K562 (cell line): ENCODE measurements around the gene TTN. TPM values are rescaled to one million over a fixed set of nuclear protein-coding genes. Genes with fewer than 3 reads are reported as not detected.

Experiments
- ATAC-seq: fragments of 200-7000 bp; cut with Tn5 transposase; 3 replicates; pipeline ENCODE4 v1.9.1; 2020; ENCODE audit warnings: moderate library complexity
- BruUV-seq: library from RNA; stranded (reverse); fragments of 400-500 nt; replicated peaks from 2 replicates; lab custom pipeline; 2021; lab: Mats Ljungman, UMichigan
- CTCF ChIA-PET: fragments of 300-600 bp; formaldehyde crosslinking; extraction: SDS; loops from one replicate; lab custom pipeline; 2021; ENCODE audit warnings: low intra/inter-chr PET ratio; lab: Yijun Ruan, JAX
- POLR2A ChIA-PET: fragments of 300-600, 350-650 bp; sonication (Branson Sonifier 250); formaldehyde crosslinking; extraction: SDS; loops from one replicate; lab custom pipeline; 2021; ENCODE audit warnings: antibody characterized with exemption, inconsistent platforms; lab: Yijun Ruan, JAX
- DNase-seq, 4 experiments: peaks; one replicate each; pipeline versions ENCODE4 v3.0.0 to v3.0.0-alpha.2; 2011 to 2018; ENCODE audit warnings: low spot score in 3 of 4, mixed read lengths in 3 of 4; ENCODE audit errors: extremely low read depth in 1 of 4
- FAIRE-seq: peaks from 2 replicates; lab custom pipeline; 2011; peaks lifted over from hg19 to GRCh38; lab: Jason Lieb, UNC
- H2AFZ ChIP-seq: 2 replicates; pipeline ENCODE4 v1.6.0; 2011; ENCODE audit warnings: low read depth, low read length, control low read depth, inconsistent platforms
- H3K27ac ChIP-seq: fragments of 200-600 bp; 3 replicates; pipeline ENCODE4 v1.8.0; 2011; ENCODE audit warnings: low read depth, mild to moderate bottlenecking, control low read depth, inconsistent platforms, low read length, moderate library complexity, mixed read lengths; ENCODE audit errors: extremely low read depth
- H3K27me3 ChIP-seq, 2 experiments: fragments of 300-600 bp in 1 of 2; 2 replicates in 1 of 2; 3 replicates in 1 of 2; pipeline versions ENCODE4 v1.6.0 to v1.8.0; 2011; ENCODE audit warnings: inconsistent platforms in 2 of 2, low read length in 2 of 2, mild to moderate bottlenecking in 1 of 2, mixed read lengths in 1 of 2, moderate library complexity in 1 of 2; ENCODE audit not compliant: control insufficient read depth in 2 of 2, insufficient read depth in 2 of 2
- H3K36me3 ChIP-seq: fragments of 300-600 bp; 3 replicates; pipeline ENCODE4 v1.8.0; 2011; ENCODE audit warnings: mild to moderate bottlenecking, low read length, inconsistent platforms; ENCODE audit not compliant: control insufficient read depth, insufficient read depth
- H3K4me1 ChIP-seq, 2 experiments: fragments of 200-600 bp in 1 of 2; replicated peaks in 1 of 2; 2 replicates in 1 of 2; 3 replicates in 1 of 2; pipeline versions ENCODE4 v1.5.1 to v1.8.0; 2011; ENCODE audit warnings: inconsistent platforms in 2 of 2, low read length in 2 of 2, mild to moderate bottlenecking in 1 of 2, mixed read lengths in 1 of 2, moderate library complexity in 1 of 2; ENCODE audit not compliant: control insufficient read depth in 2 of 2, insufficient read depth in 2 of 2
- H3K4me2 ChIP-seq: 2 replicates; pipeline ENCODE4 v1.6.1; 2011; ENCODE audit warnings: low read length, control low read depth, inconsistent platforms, mixed read lengths; ENCODE audit not compliant: insufficient read depth
- H3K4me3 ChIP-seq: fragments of 200-600 bp; sonication (generic), shearing (Covaris generic); 2 replicates; pipeline ENCODE4 v1.5.1; 2016; ENCODE audit warnings: control low read depth, inconsistent platforms
- H3K79me2 ChIP-seq: fragments of 200-600 bp; 3 replicates; pipeline ENCODE4 v1.8.0; 2011; ENCODE audit warnings: low read length, inconsistent platforms; ENCODE audit not compliant: control insufficient read depth, insufficient read depth
- H3K9ac ChIP-seq, 2 experiments: 2 replicates each; pipeline versions ENCODE4 v1.6.0 to v1.6.1; 2011; ENCODE audit warnings: low read depth in 2 of 2, low read length in 2 of 2, control low read depth in 1 of 2, inconsistent platforms in 1 of 2, mild to moderate bottlenecking in 1 of 2, mixed read lengths in 1 of 2; ENCODE audit not compliant: insufficient read depth in 1 of 2
- H3K9me1 ChIP-seq: one replicate; pipeline ENCODE4 v1.6.0; 2011; ENCODE audit warnings: inconsistent platforms, mild to moderate bottlenecking, low read length, moderate library complexity; ENCODE audit not compliant: control insufficient read depth, insufficient read depth
- H3K9me3 ChIP-seq: replicated peaks from 2 replicates; pipeline ENCODE4 v1.5.1; 2011; ENCODE audit warnings: low read depth, low read length, inconsistent platforms; ENCODE audit not compliant: control insufficient read depth, insufficient read depth
- H4K20me1 ChIP-seq: replicated peaks from 2 replicates; pipeline ENCODE4 v1.6.1; 2011; ENCODE audit warnings: low read length, inconsistent platforms, mixed read lengths; ENCODE audit not compliant: control insufficient read depth, insufficient read depth
- HNRNPLL ChIP-seq: fragments of 200-400 bp; formaldehyde crosslinking; IDR thresholded peaks from 2 replicates; pipeline ENCODE4 v1.6.1; 2017; ENCODE audit warnings: low read length, low read depth, mild to moderate bottlenecking; ENCODE audit not compliant: poor library complexity, severe bottlenecking
- KAT7 ChIP-seq: sonication (generic); formaldehyde crosslinking; IDR thresholded peaks from 2 replicates; pipeline ENCODE4 v1.8.0; 2022; ENCODE audit warnings: missing genetic modification reagents, mild to moderate bottlenecking, borderline replicate concordance
- KDM1A ChIP-seq, 2 experiments: fragments of 450-650 bp; IDR thresholded peaks; 2 replicates each; pipeline ENCODE4 v1.6.1; 2016; ENCODE audit warnings: mild to moderate bottlenecking in 2 of 2
- MLX ChIP-seq, 2 experiments: fragments of 450-650 bp in 1 of 2; sonication (generic) in 1 of 2; formaldehyde crosslinking; conservative IDR thresholded peaks; 2 replicates each; pipeline versions ENCODE4 v1.4.0 to v1.8.1; 2020 to 2022; ENCODE audit warnings: mild to moderate bottlenecking in 1 of 2, missing genetic modification reagents in 1 of 2
- NFE2L1 ChIP-seq: fragments of 450-650 bp; IDR thresholded peaks from 2 replicates; pipeline ENCODE4 v1.6.1; 2016; ENCODE audit warnings: missing genetic modification characterization, low read depth, mild to moderate bottlenecking, missing compliant biosample characterization, moderate library complexity, borderline replicate concordance
- NRF1 ChIP-seq, 2 experiments: fragments of 450-650 bp; IDR thresholded peaks in 1 of 2; conservative IDR thresholded peaks in 1 of 2; 2 replicates each; pipeline ENCODE4 v1.6.1; 2014; ENCODE audit warnings: mild to moderate bottlenecking in 2 of 2
- ZNF274 ChIP-seq: IDR thresholded peaks from 2 replicates; pipeline ENCODE4 v1.6.1; 2011; ENCODE audit warnings: low read depth, mild to moderate bottlenecking, low read length, moderate library complexity, borderline replicate concordance
- ZNF668 ChIP-seq: fragments of 250-450 bp; sonication (Bioruptor Pico); IDR thresholded peaks from 2 replicates; pipeline ENCODE4 v1.8.0; 2022; ENCODE audit warnings: mild to moderate bottlenecking, inconsistent platforms
- ZNF75A ChIP-seq: fragments of 450-650 bp; formaldehyde crosslinking; IDR thresholded peaks from 2 replicates; pipeline ENCODE4 v1.4.0; 2020; ENCODE audit warnings: mild to moderate bottlenecking
- WGBS: fragments of 100-300 bp; shearing (Covaris generic); methylation state at CpG from one replicate; pipeline ENCODE4 v1.1.6; 2016; ENCODE audit warnings: low coverage, mixed read lengths; ENCODE audit not compliant: insufficient coverage; ENCODE audit errors: missing lambda C conversion rate; 5-methylcytosine and 5-hydroxymethylcytosine counted together
- in situ Hi-C: fragments of 300-500 bp; cut with MboI; formaldehyde crosslinking; loops from 4 replicates; pipeline ENCODE4 v1.15.0; 2018; ENCODE audit warnings: inconsistent platforms, mixed read lengths
- intact Hi-C: fragments of 100-400 bp; cut with micrococcal nuclease; formaldehyde crosslinking; loops from 2 replicates; pipeline ENCODE4 v1.14.2; 2022
- polyA plus RNA-seq, 8 experiments: library from polyadenylated mRNA; depleted of rRNA in 4 of 8; stranded (reverse) in 5 of 8; unstranded in 3 of 8; fragments of >200 nt; fragmentation: Nextera tagmentation in 2 of 8; fragmentation: Illumina TruSeq in 1 of 8; extraction: Ambion mirVana in 2 of 8; extraction: Trizol in 1 of 8; gene quantifications; 2 replicates each; pipeline versions ENCODE4 v1.2.1 to v1.2.3, GENCODE V29; 2011 to 2014; ENCODE audit warnings: inconsistent platforms in 1 of 8, missing spikeins in 1 of 8
- total RNA-seq, 7 experiments: library from RNA; depleted of rRNA in 6 of 7; stranded (reverse); fragments of >200 nt in 6 of 7; fragmentation: Illumina TruSeq in 2 of 7; extraction: Trizol in 2 of 7; gene quantifications; 2 replicates each; pipeline versions ENCODE4 v1.2.1 to v1.2.3, GENCODE V29; 2011 to 2021; ENCODE audit warnings: low replicate concordance in 1 of 7

Gene TTN
- total and polyA plus RNA-seq, 9 of the 15 experiments (the other 6 are each of a cell fraction or from before 2014, with no cell fraction given), result under 0.01 to 0.20 (median 0.04) TPM; not detected in 1

GRCh38 chr2:178825183-178825582 is 18.0 kb upstream of the TTN start:
- H3K9ac ChIP-seq, result no peak overlapping the region
- no peaks in the 10 kb centered on the region for H3K79me2 ChIP-seq
- H3K36me3 ChIP-seq, result no peaks in the 10 kb centered on the region
- H3K9me3 ChIP-seq, result no peaks in the 10 kb centered on the region
- no peak overlapping the region for H2AFZ ChIP-seq
- WGBS, result 0% methylated on average over 1 of the region's 1 CpG
- in situ Hi-C loops, result no loop called here
- POLR2A ChIA-PET, result interaction anchor here (0.6 kb wide), 1 partner anchor 1092 kb away, joined by 3 read pairs; no protein-coding TSS in a partner anchor
- intact Hi-C loops, result no loop called here
- CTCF ChIA-PET, result no interaction called here
- ATAC-seq (no peak), FAIRE-seq (no peak), DNase-seq (no peak)
- no peak overlapping the region for H3K4me3 ChIP-seq
- BruUV-seq, result no TSS peak
- no peaks in the 10 kb centered on the region for H3K27me3 ChIP-seq
- H3K27ac ChIP-seq, result no peak overlapping the region
- H3K4me1 ChIP-seq, result no peaks in the 10 kb centered on the region
- TF ChIP-seq ZNF75A (CRISPR knock-in tag) (no peak), ZNF668 (CRISPR knock-in tag) (no peak), MLX (CRISPR knock-in tag; conservative IDR thresholded peaks at IDR 0.05) (no peak), KAT7 (no peak), HNRNPLL (no peak), ZNF274 (no peak), NFE2L1 (tag) (no peak), KDM1A (IDR thresholded peaks at IDR 0.05) (no peak), NRF1 (conservative IDR thresholded peaks at IDR 0.05 in 1 of 2, IDR thresholded peaks at IDR 0.05 in 1 of 2) (no peak)
- no peaks in the 10 kb centered on the region for H3K9me1 ChIP-seq
- no peak overlapping the region for H3K4me2 ChIP-seq
- H4K20me1 ChIP-seq, result no peaks in the 10 kb centered on the region
